Measurements from ENCODE around the gene ERICH3. TPM values are rescaled to one million over a fixed set of nuclear protein-coding genes. Genes with fewer than 3 reads are reported as not detected.

ERICH3 gene
- polyA plus RNA-seq, 4 donors, result 0.15 to 0.32 TPM; not detected in 2

GRCh38 chr1:74703386-74704182 is 30.0 kb upstream of the ERICH3 start:
- H3K27ac ChIP-seq (ENCODE audit: low read depth in 1 of 3, low read length in 2 of 3), result no peak overlapping the region
- no peaks in the 10 kb centered on the region for H3K9me3 ChIP-seq (ENCODE audit: control insufficient read depth in 2 of 2, insufficient read depth in 1 of 2, low read depth in 1 of 2, low read length in 1 of 2)
- peaks cover 0 to 8% (median 0%) of the 10 kb centered on the region in 3 donors for H3K36me3 ChIP-seq (ENCODE audit: control insufficient read depth in 3 of 3, insufficient read depth in 2 of 3, low read depth in 1 of 3, low read length in 3 of 3)
- no peak for FAIRE-seq
- no peaks in the 10 kb centered on the region for H3K27me3 ChIP-seq (ENCODE audit: control insufficient read depth in 3 of 3, insufficient read depth in 3 of 3, low read length in 3 of 3)
- H3K4me3 ChIP-seq (ENCODE audit: low read depth in 1 of 3, low read length in 3 of 3), result no peak overlapping the region
- DNase-seq, result no peak
- WGBS, 3 donors, result 86 to 97% (median 94%) methylated on average over 6 of the region's 6 CpGs
- no peaks in the 10 kb centered on the region for H3K4me1 ChIP-seq (ENCODE audit: control insufficient read depth in 3 of 3, insufficient read depth in 2 of 3, low read depth in 1 of 3, low read length in 2 of 3)

GRCh38 chr1:74699331-74699730 is 25.7 kb upstream of the ERICH3 start:
- H3K9me3 ChIP-seq (ENCODE audit: control insufficient read depth in 2 of 2, insufficient read depth in 1 of 2, low read depth in 1 of 2, low read length in 1 of 2), result no peaks in the 10 kb centered on the region
- H3K36me3 ChIP-seq (ENCODE audit: control insufficient read depth in 3 of 3, insufficient read depth in 2 of 3, low read depth in 1 of 3, low read length in 3 of 3), result peaks cover 0 to 5% (median 0%) of the 10 kb centered on the region in 3 donors
- no peak for FAIRE-seq

GRCh38 chr1:74697832-74698231 is 24.2 kb upstream of the ERICH3 start:
- no peaks in the 10 kb centered on the region for H3K27me3 ChIP-seq (ENCODE audit: control insufficient read depth in 3 of 3, insufficient read depth in 3 of 3, low read length in 3 of 3)
- H3K4me1 ChIP-seq (ENCODE audit: control insufficient read depth in 3 of 3, insufficient read depth in 2 of 3, low read depth in 1 of 3, low read length in 2 of 3), result no peaks in the 10 kb centered on the region
- 68 to 74% (median 71%) methylated on average over 2 of the region's 2 CpGs for WGBS, 3 donors
- no peak overlapping the region for H3K27ac ChIP-seq (ENCODE audit: low read depth in 1 of 3, low read length in 2 of 3)
- H3K9me3 ChIP-seq (ENCODE audit: control insufficient read depth in 2 of 2, insufficient read depth in 1 of 2, low read depth in 1 of 2, low read length in 1 of 2), result no peaks in the 10 kb centered on the region
- peaks cover 0 to 4% (median 0%) of the 10 kb centered on the region in 3 donors for H3K36me3 ChIP-seq (ENCODE audit: control insufficient read depth in 3 of 3, insufficient read depth in 2 of 3, low read depth in 1 of 3, low read length in 3 of 3)
- FAIRE-seq (no peak), DNase-seq (no peak)
- no peak overlapping the region for H3K4me3 ChIP-seq (ENCODE audit: low read depth in 1 of 3, low read length in 3 of 3)

More at GRCh38 chr1:74699331-74699730, 25.7 kb upstream of the ERICH3 start:
- Histone ChIP-seq H3K4me3 (ENCODE audit: low read depth in 1 of 3, low read length in 3 of 3) (no peak overlapping the region), H3K4me1 (ENCODE audit: control insufficient read depth in 3 of 3, insufficient read depth in 2 of 3, low read depth in 1 of 3, low read length in 2 of 3) (no peaks in the 10 kb centered on the region), H3K27me3 (ENCODE audit: control insufficient read depth in 3 of 3, insufficient read depth in 3 of 3, low read length in 3 of 3) (no peaks in the 10 kb centered on the region), H3K27ac (ENCODE audit: low read depth in 1 of 3, low read length in 2 of 3) (no peak overlapping the region)
- DNase-seq, result no peak

GRCh38 chr1:74693473-74693872 is 19.9 kb upstream of the ERICH3 start:
- FAIRE-seq (no peak), DNase-seq (no peak)
- Histone ChIP-seq H3K27me3 (ENCODE audit: control insufficient read depth in 3 of 3, insufficient read depth in 3 of 3, low read length in 3 of 3) (no peaks in the 10 kb centered on the region), H3K4me1 (ENCODE audit: control insufficient read depth in 3 of 3, insufficient read depth in 2 of 3, low read depth in 1 of 3, low read length in 2 of 3) (peaks cover 0 to 2% (median 0%) of the 10 kb centered on the region in 3 donors), H3K36me3 (ENCODE audit: control insufficient read depth in 3 of 3, insufficient read depth in 2 of 3, low read depth in 1 of 3, low read length in 3 of 3) (no peaks in the 10 kb centered on the region), H3K4me3 (ENCODE audit: low read depth in 1 of 3, low read length in 3 of 3) (no peak overlapping the region), H3K9me3 (ENCODE audit: control insufficient read depth in 2 of 2, insufficient read depth in 1 of 2, low read depth in 1 of 2, low read length in 1 of 2) (no peaks in the 10 kb centered on the region), H3K27ac (ENCODE audit: low read depth in 1 of 3, low read length in 2 of 3) (no peak overlapping the region)
- WGBS, 3 donors, result 72 to 89% (median 88%) methylated on average over 2 of the region's 2 CpGs

- no peaks in the 10 kb centered on the region for H3K27me3 ChIP-seq (ENCODE audit: control insufficient read depth in 3 of 3, insufficient read depth in 3 of 3, low read length in 3 of 3)
- DNase-seq (no peak), FAIRE-seq (no peak)
- H3K27ac ChIP-seq (ENCODE audit: low read depth in 1 of 3, low read length in 2 of 3), result no peak overlapping the region
- peaks cover 0 to 2% (median 0%) of the 10 kb centered on the region in 3 donors for H3K4me1 ChIP-seq (ENCODE audit: control insufficient read depth in 3 of 3, insufficient read depth in 2 of 3, low read depth in 1 of 3, low read length in 2 of 3)
- no peaks in the 10 kb centered on the region for H3K9me3 ChIP-seq (ENCODE audit: control insufficient read depth in 2 of 2, insufficient read depth in 1 of 2, low read depth in 1 of 2, low read length in 1 of 2)
- no peaks in the 10 kb centered on the region for H3K36me3 ChIP-seq (ENCODE audit: control insufficient read depth in 3 of 3, insufficient read depth in 2 of 3, low read depth in 1 of 3, low read length in 3 of 3)
- no peak overlapping the region for H3K4me3 ChIP-seq (ENCODE audit: low read depth in 1 of 3, low read length in 3 of 3)
- WGBS, 3 donors, result 73 to 87% (median 85%) methylated on average over 4 of the region's 4 CpGs
Observed at GRCh38 chr1:74690909-74691308, 17.3 kb upstream of the ERICH3 start.

GRCh38 chr1:74690364-74690696 is 16.7 kb upstream of the ERICH3 start:
- H3K4me3 ChIP-seq (ENCODE audit: low read depth in 1 of 3, low read length in 3 of 3), result no peak overlapping the region
- no peak overlapping the region for H3K27ac ChIP-seq (ENCODE audit: low read depth in 1 of 3, low read length in 2 of 3)
- no peaks in the 10 kb centered on the region for H3K9me3 ChIP-seq (ENCODE audit: control insufficient read depth in 2 of 2, insufficient read depth in 1 of 2, low read depth in 1 of 2, low read length in 1 of 2)
- H3K36me3 ChIP-seq (ENCODE audit: control insufficient read depth in 3 of 3, insufficient read depth in 2 of 3, low read depth in 1 of 3, low read length in 3 of 3), result no peaks in the 10 kb centered on the region
- WGBS, 3 donors, result 20 to 33% (median 21%) methylated on average over 2 of the region's 2 CpGs
- no peak for DNase-seq
- FAIRE-seq, result no peak
- H3K27me3 ChIP-seq (ENCODE audit: control insufficient read depth in 3 of 3, insufficient read depth in 3 of 3, low read length in 3 of 3), result no peaks in the 10 kb centered on the region
- H3K4me1 ChIP-seq (ENCODE audit: control insufficient read depth in 3 of 3, insufficient read depth in 2 of 3, low read depth in 1 of 3, low read length in 2 of 3), result peaks cover 0 to 2% (median 0%) of the 10 kb centered on the region in 3 donors

- 28 to 30% (median 28%) methylated on average over 5 of the region's 5 CpGs for WGBS, 3 donors
- no peak for FAIRE-seq
- H3K9me3 ChIP-seq (ENCODE audit: control insufficient read depth in 2 of 2, insufficient read depth in 1 of 2, low read depth in 1 of 2, low read length in 1 of 2), result no peaks in the 10 kb centered on the region
Observed at GRCh38 chr1:74689621-74690363, 16.2 kb upstream of the ERICH3 start.

GRCh38 chr1:74686928-74687327 is 13.3 kb upstream of the ERICH3 start:
- no peak for DNase-seq
- no peak overlapping the region for H3K4me3 ChIP-seq (ENCODE audit: low read depth in 1 of 3, low read length in 3 of 3)
- no peaks in the 10 kb centered on the region for H3K36me3 ChIP-seq (ENCODE audit: control insufficient read depth in 3 of 3, insufficient read depth in 2 of 3, low read depth in 1 of 3, low read length in 3 of 3)
- H3K4me1 ChIP-seq (ENCODE audit: control insufficient read depth in 3 of 3, insufficient read depth in 2 of 3, low read depth in 1 of 3, low read length in 2 of 3), result peaks cover 0 to 2% (median 0%) of the 10 kb centered on the region in 3 donors
- H3K27ac ChIP-seq (ENCODE audit: low read depth in 1 of 3, low read length in 2 of 3), result no peak overlapping the region
- H3K9me3 ChIP-seq (ENCODE audit: control insufficient read depth in 2 of 2, insufficient read depth in 1 of 2, low read depth in 1 of 2, low read length in 1 of 2), result no peaks in the 10 kb centered on the region
- 78 to 80% (median 79%) methylated on average over 4 of the region's 4 CpGs for WGBS, 3 donors
- no peaks in the 10 kb centered on the region for H3K27me3 ChIP-seq (ENCODE audit: control insufficient read depth in 3 of 3, insufficient read depth in 3 of 3, low read length in 3 of 3)
- no peak for FAIRE-seq

More at GRCh38 chr1:74689621-74690363, 16.2 kb upstream of the ERICH3 start:
- no peak overlapping the region for H3K4me3 ChIP-seq (ENCODE audit: low read depth in 1 of 3, low read length in 3 of 3)
- no peaks in the 10 kb centered on the region for H3K36me3 ChIP-seq (ENCODE audit: control insufficient read depth in 3 of 3, insufficient read depth in 2 of 3, low read depth in 1 of 3, low read length in 3 of 3)
- H3K27ac ChIP-seq (ENCODE audit: low read depth in 1 of 3, low read length in 2 of 3), result no peak overlapping the region
- H3K4me1 ChIP-seq (ENCODE audit: control insufficient read depth in 3 of 3, insufficient read depth in 2 of 3, low read depth in 1 of 3, low read length in 2 of 3), result peaks cover 0 to 2% (median 0%) of the 10 kb centered on the region in 3 donors
- H3K27me3 ChIP-seq (ENCODE audit: control insufficient read depth in 3 of 3, insufficient read depth in 3 of 3, low read length in 3 of 3), result no peaks in the 10 kb centered on the region
- peak; percentile 62 to 65 for DNase-seq
